ENCODE results near the gene PCK1.
A peak's percentile ranks its signal among the peaks of the same experiment; 100 is the strongest.

PCK1 gene

DNA sequence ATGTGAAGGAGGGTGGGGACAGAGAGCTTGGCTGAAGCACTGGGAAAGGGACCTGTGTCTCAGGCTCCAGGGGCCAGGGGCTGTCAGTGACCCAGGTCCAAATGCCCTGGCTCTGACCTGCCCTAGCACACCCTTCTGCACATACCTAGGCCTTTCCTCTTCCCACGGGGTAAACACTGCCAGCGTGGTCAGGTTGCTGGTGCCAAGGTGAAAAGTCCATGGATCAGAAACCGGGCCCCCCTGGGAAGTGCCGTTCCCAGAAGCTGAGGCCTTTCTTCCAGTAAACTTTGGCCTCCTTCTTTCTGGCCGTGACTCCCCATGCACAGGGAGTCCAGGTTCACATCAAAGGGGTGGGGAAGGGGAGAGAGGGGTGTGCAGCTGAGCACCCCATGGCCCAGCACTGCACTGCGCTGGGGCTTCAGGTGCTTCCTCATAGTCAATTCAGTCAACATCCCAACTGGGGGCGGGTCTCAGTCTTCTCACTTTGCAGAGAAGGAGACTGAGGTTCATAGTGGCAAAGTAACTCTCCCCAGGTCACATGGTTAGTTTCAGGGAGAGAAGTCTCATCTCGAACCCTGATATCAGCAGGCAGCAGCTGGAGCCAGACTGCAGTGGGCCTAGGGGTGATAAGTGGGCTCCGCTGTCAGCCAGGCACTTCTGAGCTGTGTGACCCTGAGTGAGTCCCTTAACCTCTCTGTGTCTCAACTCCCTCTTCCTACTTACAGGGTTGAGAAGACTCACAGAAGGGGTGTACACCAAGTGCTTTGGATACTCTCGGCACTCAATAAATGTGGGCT is 17.0 kb downstream of the PCK1 start:
- no peak for DNase-seq (ENCODE audit: low spot score)

GRCh38 chr20:57578476-57579165 is 17.7 kb downstream of the PCK1 start:
- DNase-seq (ENCODE audit: low spot score), result no peak

DNA sequence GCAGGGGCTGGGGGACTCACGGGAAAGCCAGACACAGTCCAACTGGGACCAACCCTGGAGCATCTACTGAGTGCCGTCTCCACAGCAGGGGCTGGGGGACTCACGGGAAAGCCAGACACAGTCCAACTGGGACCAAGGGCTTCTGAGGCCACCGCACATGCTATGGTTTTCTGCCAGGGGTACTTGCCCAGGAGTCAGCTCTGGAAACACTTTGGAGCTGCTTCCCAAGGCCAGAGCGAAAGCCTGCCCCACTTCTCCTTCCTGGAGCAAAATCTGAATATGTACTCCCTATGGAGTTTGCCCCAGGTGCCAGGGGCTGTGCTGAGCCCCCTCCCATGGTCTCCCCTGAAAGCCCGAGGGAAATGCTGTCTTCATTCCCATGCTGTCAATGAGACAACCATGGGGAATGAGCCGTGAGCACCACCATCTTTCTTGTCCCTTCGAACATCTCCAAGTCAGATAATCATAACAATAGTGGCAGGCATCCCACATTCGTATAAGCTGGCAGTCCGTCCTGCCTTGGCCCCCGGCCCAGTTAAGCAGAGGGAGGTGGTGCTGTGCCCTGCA is 18.5 kb downstream of the PCK1 start:
- no peak for DNase-seq (ENCODE audit: low spot score)

DNA sequence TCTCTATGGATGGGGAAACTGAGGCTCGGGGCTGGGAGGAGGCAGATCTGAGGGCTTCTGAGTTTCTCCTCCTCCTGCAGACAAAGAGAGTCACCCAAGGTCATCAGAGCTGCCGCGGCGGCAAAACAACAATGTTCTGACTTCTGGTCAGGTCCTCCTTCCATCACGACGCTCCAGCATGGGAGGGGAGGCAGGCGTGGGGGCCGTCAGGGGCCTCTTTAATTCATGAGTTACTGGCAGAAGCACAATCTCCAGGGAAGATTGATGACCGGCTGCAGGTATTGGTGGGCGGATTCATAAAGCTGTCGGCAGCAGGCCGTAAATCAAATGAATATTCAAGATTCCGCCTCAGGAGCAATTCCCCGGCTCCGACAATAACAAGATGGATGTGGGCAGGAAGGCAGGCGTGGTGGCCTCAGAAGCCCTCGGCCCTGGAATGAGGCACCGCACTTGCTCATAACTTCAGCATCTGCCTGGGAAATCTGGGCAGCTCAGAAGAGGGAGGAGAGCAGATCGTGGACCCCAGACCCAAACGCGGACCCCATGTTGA is 19.1 kb downstream of the PCK1 start:
- DNase-seq (ENCODE audit: low spot score), result no peak

DNA sequence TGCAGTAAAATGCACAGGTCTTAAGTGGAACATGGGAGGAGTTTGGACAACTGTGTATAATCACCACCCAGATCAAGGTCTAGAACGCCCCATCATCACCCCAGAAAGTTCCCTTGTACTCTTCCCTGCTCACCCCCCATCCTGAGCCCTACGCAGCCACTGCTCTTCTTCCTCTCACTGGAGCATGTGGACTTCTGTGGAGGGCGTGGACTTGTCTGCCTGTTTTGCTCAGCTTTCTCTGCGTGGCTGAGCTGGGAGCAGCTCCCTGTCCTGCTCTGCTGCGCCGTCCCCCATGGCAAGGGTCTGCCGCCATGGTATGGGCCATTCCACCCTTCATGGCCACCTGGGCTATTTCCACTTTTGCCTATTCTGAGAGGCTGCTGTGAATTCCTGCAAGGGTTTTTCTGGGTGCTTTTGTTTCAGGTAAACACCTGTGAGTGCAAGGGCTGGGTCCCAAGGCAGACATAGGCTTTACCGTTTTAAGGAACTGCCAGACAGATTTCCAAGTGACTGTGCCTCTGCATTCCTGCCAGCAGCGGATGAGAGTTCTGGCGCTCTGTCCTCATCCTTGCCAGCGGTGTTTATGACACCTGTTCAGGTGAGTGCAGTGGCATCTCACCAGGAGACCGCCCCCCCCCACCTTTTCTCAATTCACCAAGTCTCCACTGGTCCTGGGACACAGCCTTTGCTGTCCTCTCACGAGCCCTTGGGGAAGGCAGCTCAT is 19.7 kb downstream of the PCK1 start:
- DNase-seq (ENCODE audit: low spot score), result no peak

DNA sequence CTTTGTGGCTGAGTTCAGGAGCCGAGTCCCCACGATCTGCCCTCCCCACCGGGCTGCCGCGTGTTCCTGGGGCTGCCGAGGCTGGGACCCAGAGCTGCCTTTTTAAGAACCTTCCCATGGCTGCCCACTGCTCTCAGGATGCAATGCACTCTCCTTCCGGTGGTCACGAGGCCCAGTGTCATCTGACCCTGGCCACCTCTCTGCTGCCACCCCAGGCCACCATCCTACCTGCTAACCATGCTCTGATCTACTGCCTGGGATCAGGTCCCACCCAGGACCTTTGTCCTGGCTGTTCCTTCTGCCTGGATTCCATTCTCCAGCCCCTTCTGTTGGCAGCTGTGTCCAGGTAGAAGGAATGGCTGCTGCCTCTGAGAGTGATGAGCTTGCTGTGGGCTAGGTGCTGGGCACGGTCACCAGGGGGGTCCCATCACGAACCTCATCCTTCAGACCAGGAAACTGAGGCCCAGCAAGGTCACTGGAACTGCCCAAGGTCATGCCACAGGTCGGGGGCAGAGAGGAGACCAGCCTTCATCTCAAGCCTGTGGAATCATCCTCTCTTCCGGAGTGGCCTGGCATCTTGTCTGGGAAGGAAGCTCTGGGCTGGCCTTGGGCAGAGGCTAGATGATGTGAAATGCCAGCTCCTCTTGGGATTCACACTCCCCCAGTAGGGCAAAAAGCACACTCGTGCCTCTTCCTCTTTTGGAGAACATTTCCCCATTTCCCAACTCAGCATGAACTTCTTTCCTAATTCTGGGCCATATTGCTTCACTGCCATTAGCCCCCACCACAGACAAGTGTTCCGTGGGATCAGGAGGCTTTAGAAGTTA is 20.5 kb downstream of the PCK1 start:
- DNase-seq (ENCODE audit: low spot score), result no peak

- DNase-seq (ENCODE audit: low spot score), result no peak
Measured at GRCh38 chr20:57582029-57582378, 21.1 kb downstream of the PCK1 start.

DNA sequence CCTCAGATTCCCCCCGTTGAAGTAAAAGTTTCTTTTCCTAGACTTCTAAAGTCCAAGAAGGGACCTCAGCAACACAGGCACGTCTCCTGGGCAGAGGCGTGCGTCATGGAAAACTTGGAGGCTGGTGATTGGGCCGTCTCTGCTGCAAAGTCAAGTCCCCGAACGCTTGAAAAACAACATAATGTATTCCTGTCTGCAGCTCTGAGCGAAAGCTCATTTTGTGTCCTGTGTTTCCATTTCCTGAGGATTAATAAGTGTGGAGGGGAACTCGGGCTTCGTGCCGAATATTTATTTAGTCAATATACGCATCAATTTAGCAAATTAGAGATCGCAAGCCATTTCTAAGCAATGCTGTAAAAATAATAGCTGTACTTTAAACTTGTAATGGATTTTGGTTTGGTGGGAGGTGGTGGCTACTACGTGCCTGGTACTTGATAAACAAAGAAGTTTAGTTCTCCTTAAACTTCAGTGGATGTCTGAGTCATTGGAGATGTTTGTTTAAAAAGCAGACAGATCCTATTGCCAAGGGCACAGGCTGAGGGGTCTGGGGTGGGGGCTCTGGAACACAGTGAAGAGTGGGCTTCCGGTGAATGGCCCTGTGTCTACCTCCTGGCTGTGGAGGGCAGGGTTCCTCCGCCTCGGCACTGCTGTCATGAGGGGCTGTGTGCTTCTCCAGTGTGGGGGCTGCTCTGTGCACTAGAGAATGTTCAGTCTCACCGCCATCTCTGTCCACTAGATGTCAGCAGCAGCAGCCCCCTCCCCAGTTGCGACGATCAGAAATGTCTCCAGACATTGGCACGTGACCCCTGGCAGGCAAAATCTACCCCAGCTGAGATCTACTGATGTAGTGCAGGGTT is 21.8 kb downstream of the PCK1 start:
- DNase-seq (ENCODE audit: low spot score), result peak; percentile 62

GRCh38 chr20:57583289-57584257 is 22.7 kb downstream of the PCK1 start:
- DNase-seq (ENCODE audit: low spot score), result no peak

DNA sequence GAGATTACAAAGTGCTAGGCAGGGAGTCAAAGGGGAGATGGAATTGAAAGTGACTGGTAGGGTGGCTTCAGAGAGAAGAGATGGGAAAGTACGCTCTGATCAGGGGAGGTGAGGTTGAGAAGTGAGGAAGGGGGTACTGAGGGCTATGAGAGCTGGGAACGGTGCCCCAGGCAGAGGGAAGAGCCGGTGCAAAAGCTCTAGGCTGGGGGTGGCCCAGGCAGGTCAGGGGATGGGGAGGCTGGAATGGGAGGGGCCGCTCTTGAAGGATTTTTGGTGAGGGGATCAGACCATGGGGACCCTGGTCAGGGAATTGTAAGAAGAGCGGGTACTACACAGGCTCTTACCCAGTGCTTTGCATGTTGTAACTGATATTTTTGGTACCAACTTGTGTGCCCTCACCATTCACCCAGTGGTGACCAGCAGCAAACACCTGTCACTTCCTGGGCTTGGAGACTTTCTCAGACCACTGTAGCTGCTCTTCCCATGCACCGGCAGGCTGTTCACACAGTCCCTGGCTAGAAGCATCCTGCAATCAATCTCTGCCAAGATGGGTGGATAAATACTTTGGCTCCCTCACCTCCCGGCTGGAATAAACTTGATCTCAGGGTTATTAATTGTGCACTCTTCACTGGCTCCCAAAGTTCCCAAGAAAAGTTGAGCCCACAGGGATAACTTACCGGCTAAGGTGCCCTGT is 24.0 kb downstream of the PCK1 start:
- DNase-seq (ENCODE audit: low spot score), result no peak

DNA sequence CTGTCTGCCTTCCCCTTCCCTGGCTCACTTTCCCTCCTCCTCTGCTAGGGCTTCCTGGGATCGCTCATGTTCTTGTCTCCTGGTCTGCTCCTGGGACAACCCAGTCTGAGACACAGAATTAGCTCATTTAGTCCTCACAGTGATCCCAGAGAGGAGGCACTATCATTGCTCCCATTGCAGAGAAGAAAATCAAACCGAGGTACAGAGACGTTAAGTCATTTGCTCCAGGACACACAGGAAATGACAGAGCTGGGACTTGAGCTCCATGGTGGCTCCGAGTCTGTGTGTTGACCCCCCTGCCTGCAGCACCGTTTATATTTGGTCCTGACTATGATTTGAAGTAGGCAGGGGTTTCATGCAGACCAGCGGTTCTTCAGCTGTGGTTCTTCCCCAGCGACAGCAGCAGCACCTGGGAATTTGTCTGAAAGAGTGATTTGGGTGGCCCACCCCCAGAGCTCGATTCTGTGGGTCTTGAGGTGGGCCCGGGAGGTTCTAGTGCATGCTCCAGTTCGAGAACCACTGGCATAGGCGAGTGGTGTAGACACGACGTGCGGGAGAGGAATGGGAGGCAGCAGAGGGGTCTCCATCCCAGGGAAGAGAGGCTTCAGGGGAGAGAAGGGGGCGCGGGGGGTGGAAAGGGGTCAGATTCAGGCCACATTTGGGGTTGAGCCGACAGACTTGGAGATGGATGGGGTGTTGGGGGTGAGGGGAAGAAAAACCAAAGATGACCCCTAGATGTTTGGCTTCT is 24.7 kb downstream of the PCK1 start:
- no peak for DNase-seq (ENCODE audit: low spot score)

DNA sequence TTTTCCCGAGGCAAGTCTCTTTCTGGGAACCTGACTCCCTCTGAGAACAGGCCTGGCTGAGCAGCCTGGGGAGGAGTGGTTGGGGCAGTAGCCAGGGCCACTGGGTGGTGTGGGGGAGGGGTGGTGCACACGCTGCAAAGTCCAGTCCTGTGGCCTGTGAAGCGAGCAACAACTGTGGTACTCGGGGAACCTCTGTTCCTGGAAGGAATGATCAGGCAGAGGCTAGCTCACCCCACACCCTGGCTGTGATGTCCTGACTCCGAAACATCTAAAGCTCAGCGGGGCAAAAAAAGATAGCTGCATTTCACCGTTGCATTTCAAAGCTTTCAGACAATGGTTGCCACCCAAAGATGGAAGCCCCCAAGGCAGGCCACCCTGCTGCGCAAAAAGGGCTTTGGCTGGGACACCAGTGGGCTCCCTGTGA is 25.5 kb downstream of the PCK1 start:
- DNase-seq (ENCODE audit: low spot score), result no peak

- DNase-seq (ENCODE audit: low spot score), result no peak
Measured at GRCh38 chr20:57586943-57587277, 26.0 kb downstream of the PCK1 start.

DNA sequence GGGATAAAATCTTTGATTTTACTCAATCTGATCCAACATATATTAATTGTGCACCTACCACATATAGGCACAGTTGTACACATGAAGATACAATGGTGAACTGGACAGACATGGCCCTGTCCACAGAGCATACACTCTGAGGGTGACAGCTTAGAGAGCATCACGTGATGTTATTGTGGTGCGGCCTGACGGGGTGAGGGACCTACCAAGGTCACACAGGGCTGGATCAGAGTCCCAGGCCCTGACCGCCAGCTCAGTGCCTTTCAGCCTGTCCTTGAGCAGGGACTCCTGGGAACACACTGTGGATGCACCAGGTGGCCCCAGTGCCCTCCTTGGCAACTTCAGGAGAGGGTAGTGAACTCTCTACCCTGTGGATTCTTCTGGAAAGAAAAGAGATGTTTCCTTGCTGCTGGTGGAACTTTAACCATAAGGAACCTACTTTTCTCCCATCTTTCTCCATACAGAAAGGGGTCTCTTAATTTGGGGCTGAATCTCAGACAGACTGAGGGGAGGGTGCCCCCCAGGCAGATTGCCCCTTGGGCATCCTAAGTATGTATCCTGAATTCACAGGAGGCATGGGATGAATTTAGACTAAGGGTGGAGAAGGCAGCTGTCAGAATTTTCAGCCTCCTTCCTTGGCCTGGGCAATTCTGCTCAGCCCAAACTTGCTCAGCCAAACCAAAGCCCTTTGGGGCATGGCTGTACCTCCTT is 26.5 kb downstream of the PCK1 start:
- DNase-seq (ENCODE audit: low spot score), result no peak

GRCh38 chr20:57587989-57588377 is 27.1 kb downstream of the PCK1 start:
- DNase-seq (ENCODE audit: low spot score), result no peak

GRCh38 chr20:57588596-57588995 is 27.7 kb downstream of the PCK1 start:
- DNase-seq (ENCODE audit: low spot score), result no peak

GRCh38 chr20:57589123-57589727 is 28.3 kb downstream of the PCK1 start:
- no peak for DNase-seq (ENCODE audit: low spot score)

Measured in D341Med (cell line).